ENCODE results near the gene GLRA2. TPM values are rescaled to one million over a fixed set of nuclear protein-coding genes. Genes with fewer than 3 reads are reported as not detected.

GLRA2 gene
- total and polyA plus RNA-seq, 2 of the 13 experiments (the other 11 are each of a cell fraction or from before 2014, with no cell fraction given) = not detected

GRCh38 chrX:14758029-14758491, 228.7 kb downstream of the GLRA2 start (continued):
- TF ChIP-seq, protein P1, sequence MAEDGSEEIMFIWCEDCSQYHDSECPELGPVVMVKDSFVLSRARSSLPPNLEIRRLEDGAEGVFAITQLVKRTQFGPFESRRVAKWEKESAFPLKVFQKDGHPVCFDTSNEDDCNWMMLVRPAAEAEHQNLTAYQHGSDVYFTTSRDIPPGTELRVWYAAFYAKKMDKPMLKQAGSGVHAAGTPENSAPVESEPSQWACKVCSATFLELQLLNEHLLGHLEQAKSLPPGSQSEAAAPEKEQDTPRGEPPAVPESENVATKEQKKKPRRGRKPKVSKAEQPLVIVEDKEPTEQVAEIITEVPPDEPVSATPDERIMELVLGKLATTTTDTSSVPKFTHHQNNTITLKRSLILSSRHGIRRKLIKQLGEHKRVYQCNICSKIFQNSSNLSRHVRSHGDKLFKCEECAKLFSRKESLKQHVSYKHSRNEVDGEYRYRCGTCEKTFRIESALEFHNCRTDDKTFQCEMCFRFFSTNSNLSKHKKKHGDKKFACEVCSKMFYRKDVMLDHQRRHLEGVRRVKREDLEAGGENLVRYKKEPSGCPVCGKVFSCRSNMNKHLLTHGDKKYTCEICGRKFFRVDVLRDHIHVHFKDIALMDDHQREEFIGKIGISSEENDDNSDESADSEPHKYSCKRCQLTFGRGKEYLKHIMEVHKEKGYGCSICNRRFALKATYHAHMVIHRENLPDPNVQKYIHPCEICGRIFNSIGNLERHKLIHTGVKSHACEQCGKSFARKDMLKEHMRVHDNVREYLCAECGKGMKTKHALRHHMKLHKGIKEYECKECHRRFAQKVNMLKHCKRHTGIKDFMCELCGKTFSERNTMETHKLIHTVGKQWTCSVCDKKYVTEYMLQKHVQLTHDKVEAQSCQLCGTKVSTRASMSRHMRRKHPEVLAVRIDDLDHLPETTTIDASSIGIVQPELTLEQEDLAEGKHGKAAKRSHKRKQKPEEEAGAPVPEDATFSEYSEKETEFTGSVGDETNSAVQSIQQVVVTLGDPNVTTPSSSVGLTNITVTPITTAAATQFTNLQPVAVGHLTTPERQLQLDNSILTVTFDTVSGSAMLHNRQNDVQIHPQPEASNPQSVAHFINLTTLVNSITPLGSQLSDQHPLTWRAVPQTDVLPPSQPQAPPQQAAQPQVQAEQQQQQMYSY (CRISPR knock-in tag; IDR thresholded peaks at IDR 0.05) = no peak
- TF ChIP-seq HOXA5 (CRISPR knock-in tag; IDR thresholded peaks at IDR 0.05) (no peak), SP5 (CRISPR knock-in tag; IDR thresholded peaks at IDR 0.05; ENCODE audit: borderline replicate concordance, low read depth) (peak; percentile 53; the same call in 1 of the 2 replicates), CHD2 (IDR thresholded peaks at IDR 0.05; ENCODE audit: low read depth, low read length) (peak; percentile 28; the same call in 1 of the 2 replicates), ZBTB7B (CRISPR knock-in tag; IDR thresholded peaks at IDR 0.05) (0 out of 2 replicates have a peak, but pooled peaks have one; percentile 39), CEBPB (IDR thresholded peaks at IDR 0.05; ENCODE audit: borderline replicate concordance, low read depth, low read length) (peak; percentile 92), HDAC1 (CRISPR knock-in tag; IDR thresholded peaks at IDR 0.05) (peak; percentile 20; the same call in 1 of the 2 replicates), CTCF (CRISPR knock-in tag; IDR thresholded peaks at IDR 0.05) (peak; percentile 36), POLR2G (IDR thresholded peaks at IDR 0.05; ENCODE audit: low read depth, low read length) (peak; percentile 56), ZNF788 (CRISPR knock-in tag; IDR thresholded peaks at IDR 0.05; ENCODE audit: borderline replicate concordance) (no peak), ZNF609 (CRISPR knock-in tag; IDR thresholded peaks at IDR 0.05; ENCODE audit: borderline replicate concordance) (peak; percentile 12; the same call in 1 of the 2 replicates), HNF4G (IDR thresholded peaks at IDR 0.05; ENCODE audit: borderline replicate concordance, low read depth, low read length) (peak; percentile 35; the same call in 1 of the 2 replicates), HNF4G (CRISPR knock-in tag; IDR thresholded peaks at IDR 0.05; ENCODE audit: borderline replicate concordance, low read depth) (no peak)
- TF ChIP-seq, protein P2, sequence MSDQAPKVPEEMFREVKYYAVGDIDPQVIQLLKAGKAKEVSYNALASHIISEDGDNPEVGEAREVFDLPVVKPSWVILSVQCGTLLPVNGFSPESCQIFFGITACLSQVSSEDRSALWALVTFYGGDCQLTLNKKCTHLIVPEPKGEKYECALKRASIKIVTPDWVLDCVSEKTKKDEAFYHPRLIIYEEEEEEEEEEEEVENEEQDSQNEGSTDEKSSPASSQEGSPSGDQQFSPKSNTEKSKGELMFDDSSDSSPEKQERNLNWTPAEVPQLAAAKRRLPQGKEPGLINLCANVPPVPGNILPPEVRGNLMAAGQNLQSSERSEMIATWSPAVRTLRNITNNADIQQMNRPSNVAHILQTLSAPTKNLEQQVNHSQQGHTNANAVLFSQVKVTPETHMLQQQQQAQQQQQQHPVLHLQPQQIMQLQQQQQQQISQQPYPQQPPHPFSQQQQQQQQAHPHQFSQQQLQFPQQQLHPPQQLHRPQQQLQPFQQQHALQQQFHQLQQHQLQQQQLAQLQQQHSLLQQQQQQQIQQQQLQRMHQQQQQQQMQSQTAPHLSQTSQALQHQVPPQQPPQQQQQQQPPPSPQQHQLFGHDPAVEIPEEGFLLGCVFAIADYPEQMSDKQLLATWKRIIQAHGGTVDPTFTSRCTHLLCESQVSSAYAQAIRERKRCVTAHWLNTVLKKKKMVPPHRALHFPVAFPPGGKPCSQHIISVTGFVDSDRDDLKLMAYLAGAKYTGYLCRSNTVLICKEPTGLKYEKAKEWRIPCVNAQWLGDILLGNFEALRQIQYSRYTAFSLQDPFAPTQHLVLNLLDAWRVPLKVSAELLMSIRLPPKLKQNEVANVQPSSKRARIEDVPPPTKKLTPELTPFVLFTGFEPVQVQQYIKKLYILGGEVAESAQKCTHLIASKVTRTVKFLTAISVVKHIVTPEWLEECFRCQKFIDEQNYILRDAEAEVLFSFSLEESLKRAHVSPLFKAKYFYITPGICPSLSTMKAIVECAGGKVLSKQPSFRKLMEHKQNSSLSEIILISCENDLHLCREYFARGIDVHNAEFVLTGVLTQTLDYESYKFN (CRISPR knock-in tag; conservative IDR thresholded peaks at IDR 0.05) = peak; percentile 57
